GM12801 (cell line): ENCODE results near the gene OPA1.

ENCODE experiments used
- TF ChIP-seq, protein P1 (sequence below): IDR thresholded peaks from one replicate; pipeline ENCODE4 v1.5.1; 2011; ENCODE audit warnings: control low read depth; ENCODE audit not compliant: insufficient read length; ENCODE audit errors: extremely low read depth

Gene OPA1

DNA sequence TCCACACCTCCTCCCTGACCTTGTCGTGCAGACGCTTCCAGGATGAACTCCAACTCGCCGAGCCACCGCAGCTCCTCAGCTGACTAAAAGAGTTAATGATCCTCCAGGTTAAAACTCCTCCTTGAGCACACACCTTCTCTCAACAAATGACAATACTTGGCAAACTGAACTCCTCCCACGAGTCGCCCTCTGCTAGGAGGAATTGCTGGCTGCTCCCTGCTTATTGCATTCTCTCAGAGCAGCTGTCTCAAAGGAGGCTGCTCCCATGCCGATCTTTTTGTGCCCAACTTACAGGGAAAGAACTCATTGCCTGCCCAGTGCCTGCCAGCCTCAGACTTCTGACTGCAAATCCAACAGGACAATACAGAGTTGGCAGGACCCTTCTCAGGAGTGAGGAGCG is 38.2 kb upstream of the OPA1 start, which contains the start of gene ATP13A4:
TSS of gene ATP13A4 (minus strand) at position 85 of the 400 bp plus-strand sequence. CDS start 96 bp downstream, outside the sequence.
- TF ChIP-seq, protein P1, sequence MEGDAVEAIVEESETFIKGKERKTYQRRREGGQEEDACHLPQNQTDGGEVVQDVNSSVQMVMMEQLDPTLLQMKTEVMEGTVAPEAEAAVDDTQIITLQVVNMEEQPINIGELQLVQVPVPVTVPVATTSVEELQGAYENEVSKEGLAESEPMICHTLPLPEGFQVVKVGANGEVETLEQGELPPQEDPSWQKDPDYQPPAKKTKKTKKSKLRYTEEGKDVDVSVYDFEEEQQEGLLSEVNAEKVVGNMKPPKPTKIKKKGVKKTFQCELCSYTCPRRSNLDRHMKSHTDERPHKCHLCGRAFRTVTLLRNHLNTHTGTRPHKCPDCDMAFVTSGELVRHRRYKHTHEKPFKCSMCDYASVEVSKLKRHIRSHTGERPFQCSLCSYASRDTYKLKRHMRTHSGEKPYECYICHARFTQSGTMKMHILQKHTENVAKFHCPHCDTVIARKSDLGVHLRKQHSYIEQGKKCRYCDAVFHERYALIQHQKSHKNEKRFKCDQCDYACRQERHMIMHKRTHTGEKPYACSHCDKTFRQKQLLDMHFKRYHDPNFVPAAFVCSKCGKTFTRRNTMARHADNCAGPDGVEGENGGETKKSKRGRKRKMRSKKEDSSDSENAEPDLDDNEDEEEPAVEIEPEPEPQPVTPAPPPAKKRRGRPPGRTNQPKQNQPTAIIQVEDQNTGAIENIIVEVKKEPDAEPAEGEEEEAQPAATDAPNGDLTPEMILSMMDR: no peak

DNA sequence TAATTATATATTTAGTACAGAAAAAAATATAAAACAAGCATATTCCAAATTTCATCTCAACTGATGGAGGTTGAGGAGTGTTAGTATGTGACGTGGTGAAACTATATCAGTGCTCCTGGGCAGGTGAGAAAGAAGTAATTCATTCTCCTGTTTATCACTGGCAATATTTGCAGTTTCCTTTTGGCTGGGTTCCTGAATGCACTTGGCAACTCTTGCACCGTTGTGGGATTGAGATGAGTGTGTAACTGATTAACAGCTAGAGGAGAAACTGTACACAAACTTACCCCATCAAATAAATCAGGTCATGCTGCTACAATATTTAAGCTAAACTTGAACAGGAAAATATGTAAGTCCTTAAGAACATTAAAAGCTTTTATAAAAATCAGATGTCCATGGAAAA is 36.2 kb upstream of the OPA1 start:
- TF ChIP-seq, protein P1: no peak

DNA sequence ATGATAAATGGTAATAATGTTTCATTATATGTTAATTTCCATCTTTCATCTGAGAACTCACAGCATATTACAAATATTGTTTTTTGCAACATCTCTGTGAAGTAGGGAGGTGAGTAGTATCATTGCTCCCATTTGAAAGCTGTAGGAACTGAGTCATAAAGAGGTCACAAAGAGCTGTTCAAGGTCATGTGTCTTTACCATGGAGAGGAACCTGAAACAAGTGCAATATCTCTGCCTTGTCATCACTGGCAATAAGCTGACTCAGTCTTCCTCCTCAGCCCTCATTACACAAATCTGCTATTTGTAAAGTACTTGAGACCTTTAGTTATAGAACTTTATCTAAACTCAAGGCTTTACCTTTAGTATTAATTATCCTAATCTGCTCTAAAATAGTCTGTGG is 33.9 kb upstream of the OPA1 start:
- TF ChIP-seq, protein P1: no peak

DNA sequence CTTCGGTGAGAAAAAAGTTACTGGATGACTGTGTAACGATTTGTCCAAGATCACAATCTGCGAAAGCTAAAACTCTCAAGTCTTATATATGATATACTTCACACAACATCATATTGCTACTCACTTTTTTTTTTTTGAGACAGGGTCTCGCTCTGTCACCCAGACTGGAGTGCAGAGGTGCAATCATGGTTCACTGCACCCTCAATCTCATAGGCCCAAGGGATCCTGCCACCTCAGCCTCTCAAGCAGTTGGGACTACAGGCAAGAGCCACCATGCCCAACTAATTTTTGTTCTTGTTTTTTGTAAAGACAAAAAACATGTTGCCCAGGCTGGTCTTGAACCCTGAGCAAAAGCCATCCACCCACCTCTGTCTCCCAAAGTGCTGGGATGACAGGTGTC is 32.9 kb upstream of the OPA1 start:
- TF ChIP-seq, protein P1: no peak

DNA sequence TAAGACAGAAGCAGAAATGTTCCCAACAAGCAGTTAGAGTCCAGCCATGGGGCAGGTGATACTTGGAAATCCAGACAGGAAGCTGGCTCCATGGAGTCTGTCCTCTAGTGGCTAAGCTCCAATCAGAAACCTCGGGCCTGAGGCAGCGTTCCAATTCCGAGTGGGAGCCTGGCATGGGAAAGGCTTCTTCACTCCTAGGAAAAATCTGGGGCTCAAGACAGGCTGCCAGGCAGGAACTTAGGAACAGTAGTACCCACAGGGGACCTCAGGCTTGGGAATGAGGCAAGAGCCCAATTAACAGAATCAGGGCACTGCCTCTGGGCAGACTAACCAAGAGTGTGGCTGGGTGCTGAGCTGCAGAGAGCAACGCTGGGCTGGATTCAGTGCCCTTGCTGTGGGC is 32.1 kb upstream of the OPA1 start:
- TF ChIP-seq, protein P1: no peak

DNA sequence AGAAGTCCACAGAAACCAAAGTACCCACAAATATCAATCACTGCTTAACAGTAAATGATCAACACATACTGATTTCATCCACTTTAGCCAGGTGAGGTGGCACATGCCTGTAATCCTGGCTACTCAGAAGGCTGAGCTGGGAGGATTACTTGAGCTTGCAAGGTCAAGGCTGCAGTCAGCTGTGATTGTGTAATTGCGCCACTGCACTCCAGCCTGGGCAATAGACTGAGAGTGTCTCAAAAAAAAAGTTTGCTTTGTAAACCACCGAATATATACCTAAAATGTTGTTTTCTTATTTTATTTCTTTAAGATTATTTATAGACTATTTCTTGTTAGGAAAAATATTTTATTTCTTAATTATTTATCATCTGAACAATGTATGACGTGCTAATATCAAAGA is 29.6 kb upstream of the OPA1 start:
- TF ChIP-seq, protein P1: no peak

DNA sequence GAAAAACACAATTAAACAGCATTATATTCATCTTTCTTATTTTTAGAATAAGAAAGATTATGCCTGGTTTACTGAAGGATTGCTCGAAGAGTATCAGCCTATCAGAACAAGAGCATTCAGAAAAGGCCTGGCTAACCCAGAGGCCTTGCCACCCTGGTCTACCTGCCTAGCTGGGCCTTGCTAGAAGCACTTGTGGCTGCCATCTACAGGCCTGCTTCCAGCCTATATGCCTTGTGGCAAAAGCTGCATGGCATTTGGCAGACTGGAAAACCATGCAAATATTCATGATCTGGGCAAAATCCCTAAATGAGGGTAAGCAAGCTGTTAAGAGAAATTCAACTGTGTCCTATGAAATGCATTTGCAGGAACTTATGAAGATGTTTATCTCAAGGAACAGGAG is 29.0 kb upstream of the OPA1 start:
- TF ChIP-seq, protein P1: no peak

DNA sequence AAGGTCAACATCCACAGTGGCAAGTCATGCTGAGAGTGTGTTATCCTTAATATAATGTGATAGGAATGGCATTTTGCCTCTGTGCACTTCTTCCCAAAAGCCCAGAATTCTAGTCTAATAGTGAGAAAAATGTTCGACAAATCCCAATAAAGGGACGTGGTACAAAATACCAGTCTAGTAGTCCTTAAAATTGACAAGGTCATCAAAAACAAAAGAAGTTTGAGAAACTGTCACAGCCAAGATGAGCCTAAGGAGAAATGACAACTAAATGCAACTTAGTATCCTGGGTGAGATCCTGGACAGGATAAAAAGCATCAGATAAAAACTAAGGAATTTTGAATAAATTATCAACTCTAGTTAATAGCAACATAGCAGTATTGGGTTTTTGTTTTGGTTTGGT is 23.9 kb upstream of the OPA1 start:
- TF ChIP-seq, protein P1: no peak
